Measurements from ENCODE around the gene NCS1. TPM values are rescaled to one million over a fixed set of nuclear protein-coding genes. Genes with fewer than 3 reads are reported as not detected.

Gene NCS1
- total and polyA plus RNA-seq, 2 experiments from 2014 or later: 4.7 to 33.0 TPM

- no peak for DNase-seq
- in situ Hi-C loops (cut with MboI): loop anchor here (25.0 kb wide), 1 partner anchor 339 kb away; no protein-coding TSS in a partner anchor
Measured at GRCh38 chr9:130226112-130226511, 53.9 kb downstream of the NCS1 start.

GRCh38 chr9:130227833-130228232, 55.6 kb downstream of the NCS1 start:
- no peaks in the 10 kb centered on the region for H3F3A ChIP-seq (ENCODE audit: insufficient read depth)
- H3K9ac ChIP-seq: no peak overlapping the region
- H3K4me3 ChIP-seq: no peak overlapping the region
- no peak overlapping the region for H3K27ac ChIP-seq
- H3K79me2 ChIP-seq (ENCODE audit: insufficient read depth): no peaks in the 10 kb centered on the region
- no peaks in the 10 kb centered on the region for H3K4me1 ChIP-seq (ENCODE audit: insufficient read depth)
- WGBS, 2 experiments (ENCODE audit: low coverage in 1 of 2, low lambda C conversion rate in 2 of 2, missing lambda C conversion rate in 2 of 2): 96 to 100% methylated on average over 3 of the region's 3 CpGs
- no peak overlapping the region for H3K4me2 ChIP-seq (ENCODE audit: unreplicated experiment)
- H3K9me2 ChIP-seq (ENCODE audit: insufficient read depth): no peaks in the 10 kb centered on the region
- in situ Hi-C loops (cut with MboI): loop anchor here (25.0 kb wide), 1 partner anchor 341 kb away; no protein-coding TSS in a partner anchor
- H2AFZ ChIP-seq: no peak overlapping the region
- H3K36me3 ChIP-seq (ENCODE audit: low read depth): peaks cover 17% of the 10 kb centered on the region
- TF ChIP-seq EZH2phosphoT487 (IDR thresholded peaks at IDR 0.05; ENCODE audit: insufficient read depth, low read depth) (no peak), EZH2 (IDR thresholded peaks at IDR 0.05; ENCODE audit: insufficient read depth, poor library complexity, severe bottlenecking) (no peak)
- H3K27me3 ChIP-seq (replicated peaks; ENCODE audit: insufficient read depth): no peaks in the 10 kb centered on the region
- H3K9me3 ChIP-seq (ENCODE audit: low read depth): no peaks in the 10 kb centered on the region
- no peaks in the 10 kb centered on the region for H4K20me1 ChIP-seq (ENCODE audit: insufficient read depth)
- DNase-seq: no peak

More at GRCh38 chr9:130226112-130226511, 53.9 kb downstream of the NCS1 start:
- no peak for TF ChIP-seq EZH2phosphoT487 (IDR thresholded peaks at IDR 0.05; ENCODE audit: insufficient read depth, low read depth)
- no peak for TF ChIP-seq EZH2 (IDR thresholded peaks at IDR 0.05; ENCODE audit: insufficient read depth, poor library complexity, severe bottlenecking)
- H3K27me3 ChIP-seq (replicated peaks; ENCODE audit: insufficient read depth): no peaks in the 10 kb centered on the region
- H3K79me2 ChIP-seq (ENCODE audit: insufficient read depth): no peaks in the 10 kb centered on the region
- H3K27ac ChIP-seq: no peak overlapping the region
- H3K36me3 ChIP-seq (ENCODE audit: low read depth): peaks cover 17% of the 10 kb centered on the region
- H3K9me2 ChIP-seq (ENCODE audit: insufficient read depth): no peaks in the 10 kb centered on the region
- no peaks in the 10 kb centered on the region for H3F3A ChIP-seq (ENCODE audit: insufficient read depth)
- H3K4me2 ChIP-seq (ENCODE audit: unreplicated experiment): no peak overlapping the region
- H4K20me1 ChIP-seq (ENCODE audit: insufficient read depth): no peaks in the 10 kb centered on the region
- no peak overlapping the region for H3K9ac ChIP-seq
- H3K4me1 ChIP-seq (ENCODE audit: insufficient read depth): no peaks in the 10 kb centered on the region
- WGBS, 2 experiments (ENCODE audit: low coverage in 1 of 2, low lambda C conversion rate in 2 of 2, missing lambda C conversion rate in 2 of 2): 91 to 93% methylated on average over 12 of the region's 12 CpGs
- H3K9me3 ChIP-seq (ENCODE audit: low read depth): no peaks in the 10 kb centered on the region
- no peak overlapping the region for H2AFZ ChIP-seq
- no peak overlapping the region for H3K4me3 ChIP-seq

GRCh38 chr9:130229759-130230158, 57.6 kb downstream of the NCS1 start:
- H2AFZ ChIP-seq: no peak overlapping the region
- H3K9me3 ChIP-seq (ENCODE audit: low read depth): no peaks in the 10 kb centered on the region
- no peak overlapping the region for H3K27ac ChIP-seq
- no peak overlapping the region for H3K9ac ChIP-seq
- in situ Hi-C loops (cut with MboI): loop anchor here (25.0 kb wide), 1 partner anchor 342 kb away; no protein-coding TSS in a partner anchor
- H3K36me3 ChIP-seq (ENCODE audit: low read depth): peaks cover 17% of the 10 kb centered on the region
- H3K4me3 ChIP-seq: no peak overlapping the region
- TF ChIP-seq EZH2 (IDR thresholded peaks at IDR 0.05; ENCODE audit: insufficient read depth, poor library complexity, severe bottlenecking): no peak
- TF ChIP-seq EZH2phosphoT487 (IDR thresholded peaks at IDR 0.05; ENCODE audit: insufficient read depth, low read depth): no peak
- no peaks in the 10 kb centered on the region for H3F3A ChIP-seq (ENCODE audit: insufficient read depth)
- no peak for DNase-seq
- no peaks in the 10 kb centered on the region for H3K4me1 ChIP-seq (ENCODE audit: insufficient read depth)
- H3K4me2 ChIP-seq (ENCODE audit: unreplicated experiment): no peak overlapping the region
- no peaks in the 10 kb centered on the region for H4K20me1 ChIP-seq (ENCODE audit: insufficient read depth)
- H3K27me3 ChIP-seq (replicated peaks; ENCODE audit: insufficient read depth): no peaks in the 10 kb centered on the region
- H3K79me2 ChIP-seq (ENCODE audit: insufficient read depth): no peaks in the 10 kb centered on the region
- 65% methylated on average over 3 of the region's 3 CpGs for WGBS, 2 experiments (ENCODE audit: low coverage in 1 of 2, low lambda C conversion rate in 2 of 2, missing lambda C conversion rate in 2 of 2)
- no peaks in the 10 kb centered on the region for H3K9me2 ChIP-seq (ENCODE audit: insufficient read depth)

- H3K79me2 ChIP-seq (ENCODE audit: insufficient read depth): no peaks in the 10 kb centered on the region
- H3K36me3 ChIP-seq (ENCODE audit: low read depth): peaks cover 17% of the 10 kb centered on the region
- H3K27ac ChIP-seq: no peak overlapping the region
- in situ Hi-C loops (cut with MboI): loop anchor here (25.0 kb wide), 1 partner anchor 343 kb away; no protein-coding TSS in a partner anchor
- no peaks in the 10 kb centered on the region for H3K27me3 ChIP-seq (replicated peaks; ENCODE audit: insufficient read depth)
- no peaks in the 10 kb centered on the region for H3F3A ChIP-seq (ENCODE audit: insufficient read depth)
- TF ChIP-seq EZH2phosphoT487 (IDR thresholded peaks at IDR 0.05; ENCODE audit: insufficient read depth, low read depth) (no peak), EZH2 (IDR thresholded peaks at IDR 0.05; ENCODE audit: insufficient read depth, poor library complexity, severe bottlenecking) (no peak)
- H4K20me1 ChIP-seq (ENCODE audit: insufficient read depth): no peaks in the 10 kb centered on the region
- no peak for DNase-seq
- H3K4me3 ChIP-seq: no peak overlapping the region
- H2AFZ ChIP-seq: no peak overlapping the region
- 60 to 70% methylated on average over 1 of the region's 1 CpG for WGBS, 2 experiments (ENCODE audit: low coverage in 1 of 2, low lambda C conversion rate in 2 of 2, missing lambda C conversion rate in 2 of 2)
- no peak overlapping the region for H3K4me2 ChIP-seq (ENCODE audit: unreplicated experiment)
- no peaks in the 10 kb centered on the region for H3K4me1 ChIP-seq (ENCODE audit: insufficient read depth)
- H3K9ac ChIP-seq: no peak overlapping the region
- no peaks in the 10 kb centered on the region for H3K9me2 ChIP-seq (ENCODE audit: insufficient read depth)
- no peaks in the 10 kb centered on the region for H3K9me3 ChIP-seq (ENCODE audit: low read depth)
Measured at GRCh38 chr9:130230631-130231030, 58.4 kb downstream of the NCS1 start.
